ENCODE results near the gene AKAP8L. TPM values are rescaled to one million over a fixed set of nuclear protein-coding genes. Genes with fewer than 3 reads are reported as not detected.

Gene AKAP8L
- total RNA-seq, 1 experiment from 2014 or later: 231 TPM

- TF ChIP-seq GTF2I (CRISPR knock-in tag; conservative IDR thresholded peaks at IDR 0.05) (no peak), TEAD4 (CRISPR knock-in tag; IDR thresholded peaks at IDR 0.05) (0 out of 2 replicates have a peak, but pooled peaks have one; percentile 62), GRHL2 (CRISPR knock-in tag; IDR thresholded peaks at IDR 0.05; ENCODE audit: insufficient replicate concordance, severe bottlenecking) (no peak), SMAD4 (CRISPR knock-in tag; IDR thresholded peaks at IDR 0.05) (no peak), MXD4 (CRISPR knock-in tag; IDR thresholded peaks at IDR 0.05; ENCODE audit: borderline replicate concordance) (no peak), E2F1 (CRISPR knock-in tag; IDR thresholded peaks at IDR 0.05) (0 out of 2 replicates have a peak, but pooled peaks have one; percentile 23), CTCF (IDR thresholded peaks at IDR 0.05) (no peak), SOX15 (CRISPR knock-in tag; IDR thresholded peaks at IDR 0.05) (no peak), NR1H2 (CRISPR knock-in tag; IDR thresholded peaks at IDR 0.05) (no peak), CREB1 (CRISPR knock-in tag; IDR thresholded peaks at IDR 0.05) (no peak), MLX (CRISPR knock-in tag; IDR thresholded peaks at IDR 0.05) (peak; percentile 20; the same call in 1 of the 2 replicates), PRRX2 (CRISPR knock-in tag; IDR thresholded peaks at IDR 0.05) (peak; percentile 84), CDX4 (CRISPR knock-in tag; IDR thresholded peaks at IDR 0.05; ENCODE audit: borderline replicate concordance) (peak; percentile 51; the same call in 1 of the 2 replicates), RELA (CRISPR knock-in tag; IDR thresholded peaks at IDR 0.05; ENCODE audit: borderline replicate concordance) (no peak), ETV6 (CRISPR knock-in tag; IDR thresholded peaks at IDR 0.05) (peak; percentile 74; the same call in 1 of the 2 replicates), PRDM15 (CRISPR knock-in tag; IDR thresholded peaks at IDR 0.05) (peak; percentile 72), ATF3 (CRISPR knock-in tag; conservative IDR thresholded peaks at IDR 0.05) (no peak), STAT6 (CRISPR knock-in tag; conservative IDR thresholded peaks at IDR 0.05; ENCODE audit: low read depth) (no peak), CREM (CRISPR knock-in tag; IDR thresholded peaks at IDR 0.05) (peak; percentile 92)
- TF ChIP-seq, protein P1, sequence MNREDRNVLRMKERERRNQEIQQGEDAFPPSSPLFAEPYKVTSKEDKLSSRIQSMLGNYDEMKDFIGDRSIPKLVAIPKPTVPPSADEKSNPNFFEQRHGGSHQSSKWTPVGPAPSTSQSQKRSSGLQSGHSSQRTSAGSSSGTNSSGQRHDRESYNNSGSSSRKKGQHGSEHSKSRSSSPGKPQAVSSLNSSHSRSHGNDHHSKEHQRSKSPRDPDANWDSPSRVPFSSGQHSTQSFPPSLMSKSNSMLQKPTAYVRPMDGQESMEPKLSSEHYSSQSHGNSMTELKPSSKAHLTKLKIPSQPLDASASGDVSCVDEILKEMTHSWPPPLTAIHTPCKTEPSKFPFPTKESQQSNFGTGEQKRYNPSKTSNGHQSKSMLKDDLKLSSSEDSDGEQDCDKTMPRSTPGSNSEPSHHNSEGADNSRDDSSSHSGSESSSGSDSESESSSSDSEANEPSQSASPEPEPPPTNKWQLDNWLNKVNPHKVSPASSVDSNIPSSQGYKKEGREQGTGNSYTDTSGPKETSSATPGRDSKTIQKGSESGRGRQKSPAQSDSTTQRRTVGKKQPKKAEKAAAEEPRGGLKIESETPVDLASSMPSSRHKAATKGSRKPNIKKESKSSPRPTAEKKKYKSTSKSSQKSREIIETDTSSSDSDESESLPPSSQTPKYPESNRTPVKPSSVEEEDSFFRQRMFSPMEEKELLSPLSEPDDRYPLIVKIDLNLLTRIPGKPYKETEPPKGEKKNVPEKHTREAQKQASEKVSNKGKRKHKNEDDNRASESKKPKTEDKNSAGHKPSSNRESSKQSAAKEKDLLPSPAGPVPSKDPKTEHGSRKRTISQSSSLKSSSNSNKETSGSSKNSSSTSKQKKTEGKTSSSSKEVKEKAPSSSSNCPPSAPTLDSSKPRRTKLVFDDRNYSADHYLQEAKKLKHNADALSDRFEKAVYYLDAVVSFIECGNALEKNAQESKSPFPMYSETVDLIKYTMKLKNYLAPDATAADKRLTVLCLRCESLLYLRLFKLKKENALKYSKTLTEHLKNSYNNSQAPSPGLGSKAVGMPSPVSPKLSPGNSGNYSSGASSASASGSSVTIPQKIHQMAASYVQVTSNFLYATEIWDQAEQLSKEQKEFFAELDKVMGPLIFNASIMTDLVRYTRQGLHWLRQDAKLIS (CRISPR knock-in tag; IDR thresholded peaks at IDR 0.05; ENCODE audit: borderline replicate concordance): no peak
- TF ChIP-seq, protein P2, sequence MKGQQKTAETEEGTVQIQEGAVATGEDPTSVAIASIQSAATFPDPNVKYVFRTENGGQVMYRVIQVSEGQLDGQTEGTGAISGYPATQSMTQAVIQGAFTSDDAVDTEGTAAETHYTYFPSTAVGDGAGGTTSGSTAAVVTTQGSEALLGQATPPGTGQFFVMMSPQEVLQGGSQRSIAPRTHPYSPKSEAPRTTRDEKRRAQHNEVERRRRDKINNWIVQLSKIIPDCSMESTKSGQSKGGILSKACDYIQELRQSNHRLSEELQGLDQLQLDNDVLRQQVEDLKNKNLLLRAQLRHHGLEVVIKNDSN (CRISPR knock-in tag; IDR thresholded peaks at IDR 0.05): no peak
These were observed 39.4 kb downstream of the AKAP8L start, which contains the start of gene AKAP8 (continued) for GRCh38 chr19:15379083-15379998.
